HepG2 (cell line): ENCODE measurements around the gene SLC16A6. TPM values are rescaled to one million over a fixed set of nuclear protein-coding genes. Genes with fewer than 3 reads are reported as not detected.

Experiments used
- GATA4 ChIP-seq: sonication (generic); IDR thresholded peaks from 2 replicates; pipeline ENCODE4 v1.6.1; 2016; ENCODE audit warnings: antibody characterized with exemption, low read depth, borderline replicate concordance
- HBP1 ChIP-seq: IDR thresholded peaks from 2 replicates; pipeline ENCODE4 v1.6.1; 2016; ENCODE audit warnings: low read depth, control low read depth
- HOXA3 ChIP-seq: sonication (generic); formaldehyde crosslinking; IDR thresholded peaks from 2 replicates; pipeline ENCODE4 v1.5.0; 2020; ENCODE audit warnings: missing genetic modification reagents
- KLF13 ChIP-seq: sonication (generic); formaldehyde crosslinking; IDR thresholded peaks from 2 replicates; pipeline ENCODE4 v1.4.0; 2020; ENCODE audit warnings: mild to moderate bottlenecking, missing genetic modification reagents
- NFIB ChIP-seq: sonication (generic); formaldehyde crosslinking; IDR thresholded peaks from 2 replicates; pipeline ENCODE4 v1.9.0; 2021; ENCODE audit warnings: missing genetic modification reagents, mild to moderate bottlenecking, borderline replicate concordance
- PAWR ChIP-seq: sonication (generic); formaldehyde crosslinking; IDR thresholded peaks from 2 replicates; pipeline ENCODE4 v1.4.0; 2020; ENCODE audit warnings: missing genetic modification reagents, mild to moderate bottlenecking, borderline replicate concordance
- PHF20 ChIP-seq: sonication (generic); formaldehyde crosslinking; IDR thresholded peaks from 2 replicates; pipeline ENCODE4 v1.5.0; 2020; ENCODE audit warnings: mild to moderate bottlenecking, missing genetic modification reagents
- RERE ChIP-seq: IDR thresholded peaks from 2 replicates; pipeline ENCODE4 v1.6.1; 2016; ENCODE audit warnings: low read depth, missing genetic modification reagents, missing compliant biosample characterization
- SKIL ChIP-seq: sonication (generic); formaldehyde crosslinking; IDR thresholded peaks from 2 replicates; pipeline ENCODE4 v1.8.0; 2022; ENCODE audit warnings: missing genetic modification reagents, mild to moderate bottlenecking, moderate library complexity, borderline replicate concordance
- ZBTB7A ChIP-seq: sonication (generic); formaldehyde crosslinking; IDR thresholded peaks from 2 replicates; pipeline ENCODE4 v1.8.0; 2022; ENCODE audit warnings: mild to moderate bottlenecking, missing genetic modification reagents
- ZMYM4 ChIP-seq: sonication (generic); formaldehyde crosslinking; IDR thresholded peaks from 2 replicates; pipeline ENCODE4 v1.8.1; 2023; ENCODE audit warnings: mild to moderate bottlenecking, missing genetic modification reagents
- ZNF101 ChIP-seq: sonication (generic); formaldehyde crosslinking; IDR thresholded peaks from 2 replicates; pipeline ENCODE4 v1.4.0; 2020; ENCODE audit warnings: mild to moderate bottlenecking, low read depth, missing genetic modification reagents, borderline replicate concordance
- ZNF180 ChIP-seq: sonication (generic); formaldehyde crosslinking; IDR thresholded peaks from 2 replicates; pipeline ENCODE4 v1.4.0; 2020; ENCODE audit warnings: low read depth, missing genetic modification reagents, borderline replicate concordance
- ZNF512 ChIP-seq: sonication (generic); formaldehyde crosslinking; IDR thresholded peaks from 2 replicates; pipeline ENCODE4 v1.4.0; 2020; ENCODE audit warnings: mild to moderate bottlenecking, missing genetic modification reagents
- ZNF530 ChIP-seq: sonication (generic); formaldehyde crosslinking; IDR thresholded peaks from 2 replicates; pipeline ENCODE4 v1.5.0; 2020; ENCODE audit warnings: low read depth, mild to moderate bottlenecking, missing genetic modification reagents
- ZNF782 ChIP-seq: sonication (generic); formaldehyde crosslinking; IDR thresholded peaks from 2 replicates; pipeline ENCODE4 v1.4.0; 2020; ENCODE audit warnings: missing genetic modification reagents, mild to moderate bottlenecking, borderline replicate concordance
- ZNF83 ChIP-seq: sonication (generic); formaldehyde crosslinking; IDR thresholded peaks from 2 replicates; pipeline ENCODE4 v1.4.0; 2020; ENCODE audit warnings: missing genetic modification reagents, mild to moderate bottlenecking, borderline replicate concordance
- ZSCAN31 ChIP-seq: sonication (generic); formaldehyde crosslinking; IDR thresholded peaks from 2 replicates; pipeline ENCODE4 v1.5.0; 2020; ENCODE audit warnings: low read depth, mild to moderate bottlenecking, missing genetic modification reagents
- polyA plus RNA-seq, 8 experiments: library from polyadenylated mRNA; depleted of rRNA in 3 of 8; stranded (reverse) in 7 of 8; unstranded in 1 of 8; fragments of >200 nt; fragmentation: Illumina TruSeq in 4 of 8; extraction: Trizol in 4 of 8; gene quantifications; 2 replicates each; pipeline versions ENCODE4 v1.2.1 to v1.2.3, GENCODE V29; 2011 to 2016; ENCODE audit warnings: low read depth in 4 of 8, missing spikeins in 1 of 8, mixed read lengths in 1 of 8; ENCODE audit not compliant: insufficient read depth in 1 of 8
- total RNA-seq, 5 experiments: library from RNA; depleted of rRNA; stranded (reverse); fragments of >200 nt; fragmentation: Illumina TruSeq; extraction: Trizol; gene quantifications; 2 replicates each; pipeline ENCODE4 v1.2.3, GENCODE V29; 2016; ENCODE audit warnings: low read depth in 1 of 5

Gene SLC16A6
- total and polyA plus RNA-seq, 2 of the 13 experiments (the other 11 are each of a cell fraction or from before 2014, with no cell fraction given), result 1.1 to 44.7 TPM

- TF ChIP-seq SKIL (CRISPR knock-in tag) (peak; percentile 55; the same call in 1 of the 2 replicates), RERE (peak; percentile 51; the same call in 1 of the 2 replicates), ZNF530 (no peak), GATA4 (no peak), ZBTB7A (no peak), NFIB (no peak), ZMYM4 (peak; percentile 72), HOXA3 (CRISPR knock-in tag) (peak; percentile 59; the same call in 1 of the 2 replicates), KLF13 (no peak), ZNF782 (no peak), PAWR (CRISPR knock-in tag) (no peak), ZNF83 (CRISPR knock-in tag) (no peak), ZNF512 (CRISPR knock-in tag) (no peak), ZNF101 (CRISPR knock-in tag) (no peak), ZSCAN31 (CRISPR knock-in tag) (no peak), PHF20 (CRISPR knock-in tag) (no peak), ZNF180 (no peak), HBP1 (0 out of 2 replicates have a peak, but pooled peaks have one; percentile 64)
Observed at GRCh38 chr17:68318103-68318991, 27.4 kb upstream of the SLC16A6 start (continued).
